Activated CD8-positive, alpha-beta T cell treated with anti-CD3 and anti-CD28 coated beads for 36 hours (primary cell): ENCODE data around the gene PLXNA1. TPM values are rescaled to one million over a fixed set of nuclear protein-coding genes. Genes with fewer than 3 reads are reported as not detected.

Source experiments
- ATAC-seq: fragments of 200-7000 bp; cut with Tn5 transposase; one replicate; pipeline ENCODE4 v1.10.0; 2021; ENCODE audit warnings: mild to moderate bottlenecking, moderate library complexity
- CTCF ChIA-PET: fragments of 350-600 bp; sonication (Branson Sonifier 250); formaldehyde crosslinking; loops from one replicate; lab custom pipeline; 2021; ENCODE audit warnings: antibody characterized with exemption; lab: Charles Lee
- POLR2A ChIA-PET: fragments of 350-600 bp; sonication (Branson Sonifier 250); formaldehyde crosslinking; loops from one replicate; lab custom pipeline; 2021; ENCODE audit warnings: antibody characterized with exemption; lab: Charles Lee
- DNase-seq: peaks from one replicate; pipeline ENCODE4 v3.0.0-alpha.2; 2020
- H3K27ac Mint-ChIP-seq: one replicate; pipeline ENCODE4 v1.8.0; 2021; ENCODE audit warnings: mild to moderate bottlenecking, mixed read lengths
- H3K27me3 Mint-ChIP-seq: one replicate; pipeline ENCODE4 v1.8.0; 2021; ENCODE audit warnings: mixed read lengths
- H3K36me3 Mint-ChIP-seq: one replicate; pipeline ENCODE4 v1.8.0; 2021; ENCODE audit warnings: low read depth, mixed read lengths
- H3K4me1 Mint-ChIP-seq: one replicate; pipeline ENCODE4 v1.8.0; 2021; ENCODE audit warnings: low read depth, mixed read lengths
- H3K4me3 Mint-ChIP-seq: one replicate; pipeline ENCODE4 v1.8.0; 2021; ENCODE audit warnings: mild to moderate bottlenecking, moderate library complexity, mixed read lengths
- H3K9me3 Mint-ChIP-seq: one replicate; pipeline ENCODE4 v1.8.0; 2021; ENCODE audit warnings: mixed read lengths
- intact Hi-C: fragments of 100-400 bp; cut with micrococcal nuclease; formaldehyde crosslinking; loops from one replicate; pipeline ENCODE4 v1.10.0; 2022
- total RNA-seq, 2 experiments: library from RNA; stranded (reverse); gene quantifications; one replicate each; pipeline ENCODE4 v1.2.3, GENCODE V29; 2021
- TF ChIP-seq, protein P1 (sequence below): fragments of 200-600 bp; IDR thresholded peaks from one replicate; pipeline ENCODE4 v1.8.0; 2022; ENCODE audit warnings: antibody characterized with exemption, mild to moderate bottlenecking

PLXNA1 gene
- total RNA-seq, 2 experiments from 2014 or later: 5.1 to 6.6 TPM

DNA sequence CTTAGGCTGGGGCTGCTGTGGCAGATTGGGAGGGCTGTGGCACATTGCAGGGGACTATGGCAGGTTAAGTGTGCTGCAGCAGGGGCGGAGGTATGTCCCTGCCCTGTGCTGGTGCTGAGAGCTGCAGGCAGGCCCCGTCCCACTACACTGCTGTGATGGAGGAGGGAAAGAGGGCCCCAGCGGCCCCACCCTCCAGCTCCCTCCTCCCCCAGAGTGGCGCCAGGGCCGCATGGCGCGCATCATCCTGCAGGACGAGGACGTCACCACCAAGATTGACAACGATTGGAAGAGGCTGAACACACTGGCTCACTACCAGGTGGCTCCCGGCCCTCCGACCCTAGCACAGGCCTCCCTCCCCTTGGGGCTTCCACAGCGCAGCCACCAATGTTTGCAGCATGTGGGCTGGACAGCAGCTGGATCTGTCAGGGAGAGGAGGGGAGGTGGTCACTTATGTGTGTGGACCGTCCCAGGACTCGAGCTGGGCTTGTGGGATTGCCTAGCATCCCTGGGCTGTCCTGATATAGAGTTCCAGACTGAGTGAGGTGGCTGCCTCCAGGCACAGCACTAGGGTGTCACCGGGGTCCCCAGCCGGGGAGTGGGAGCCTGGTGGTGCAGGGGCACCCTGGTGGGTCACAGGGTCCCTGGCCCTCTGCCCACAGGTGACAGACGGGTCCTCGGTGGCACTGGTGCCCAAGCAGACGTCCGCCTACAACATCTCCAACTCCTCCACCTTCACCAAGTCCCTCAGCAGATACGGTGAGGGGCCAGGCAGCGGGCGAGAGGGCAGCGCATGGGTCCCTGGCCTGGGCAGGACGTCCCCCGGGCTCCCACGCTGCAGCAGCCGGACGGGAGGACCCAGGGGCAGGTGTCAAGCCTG is 46.1 kb downstream of the PLXNA1 start:
- DNase-seq: no peak
- Mint-ChIP-seq H3K4me3 (no peak overlapping the region), H3K27me3 (no peaks in the 10 kb centered on the region), H3K36me3 (no peaks in the 10 kb centered on the region), H3K9me3 (no peaks in the 10 kb centered on the region), H3K4me1 (no peaks in the 10 kb centered on the region), H3K27ac (no peak overlapping the region)
- POLR2A ChIA-PET: no interaction called here
- TF ChIP-seq, protein P1, sequence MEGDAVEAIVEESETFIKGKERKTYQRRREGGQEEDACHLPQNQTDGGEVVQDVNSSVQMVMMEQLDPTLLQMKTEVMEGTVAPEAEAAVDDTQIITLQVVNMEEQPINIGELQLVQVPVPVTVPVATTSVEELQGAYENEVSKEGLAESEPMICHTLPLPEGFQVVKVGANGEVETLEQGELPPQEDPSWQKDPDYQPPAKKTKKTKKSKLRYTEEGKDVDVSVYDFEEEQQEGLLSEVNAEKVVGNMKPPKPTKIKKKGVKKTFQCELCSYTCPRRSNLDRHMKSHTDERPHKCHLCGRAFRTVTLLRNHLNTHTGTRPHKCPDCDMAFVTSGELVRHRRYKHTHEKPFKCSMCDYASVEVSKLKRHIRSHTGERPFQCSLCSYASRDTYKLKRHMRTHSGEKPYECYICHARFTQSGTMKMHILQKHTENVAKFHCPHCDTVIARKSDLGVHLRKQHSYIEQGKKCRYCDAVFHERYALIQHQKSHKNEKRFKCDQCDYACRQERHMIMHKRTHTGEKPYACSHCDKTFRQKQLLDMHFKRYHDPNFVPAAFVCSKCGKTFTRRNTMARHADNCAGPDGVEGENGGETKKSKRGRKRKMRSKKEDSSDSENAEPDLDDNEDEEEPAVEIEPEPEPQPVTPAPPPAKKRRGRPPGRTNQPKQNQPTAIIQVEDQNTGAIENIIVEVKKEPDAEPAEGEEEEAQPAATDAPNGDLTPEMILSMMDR: no peak
- intact Hi-C loops: no loop called here
- CTCF ChIA-PET: no interaction called here
- no peak for ATAC-seq

GRCh38 chr3:127029658-127030507 is 47.0 kb downstream of the PLXNA1 start:
- no peaks in the 10 kb centered on the region for H3K36me3 Mint-ChIP-seq
- CTCF ChIA-PET: no interaction called here

DNA sequence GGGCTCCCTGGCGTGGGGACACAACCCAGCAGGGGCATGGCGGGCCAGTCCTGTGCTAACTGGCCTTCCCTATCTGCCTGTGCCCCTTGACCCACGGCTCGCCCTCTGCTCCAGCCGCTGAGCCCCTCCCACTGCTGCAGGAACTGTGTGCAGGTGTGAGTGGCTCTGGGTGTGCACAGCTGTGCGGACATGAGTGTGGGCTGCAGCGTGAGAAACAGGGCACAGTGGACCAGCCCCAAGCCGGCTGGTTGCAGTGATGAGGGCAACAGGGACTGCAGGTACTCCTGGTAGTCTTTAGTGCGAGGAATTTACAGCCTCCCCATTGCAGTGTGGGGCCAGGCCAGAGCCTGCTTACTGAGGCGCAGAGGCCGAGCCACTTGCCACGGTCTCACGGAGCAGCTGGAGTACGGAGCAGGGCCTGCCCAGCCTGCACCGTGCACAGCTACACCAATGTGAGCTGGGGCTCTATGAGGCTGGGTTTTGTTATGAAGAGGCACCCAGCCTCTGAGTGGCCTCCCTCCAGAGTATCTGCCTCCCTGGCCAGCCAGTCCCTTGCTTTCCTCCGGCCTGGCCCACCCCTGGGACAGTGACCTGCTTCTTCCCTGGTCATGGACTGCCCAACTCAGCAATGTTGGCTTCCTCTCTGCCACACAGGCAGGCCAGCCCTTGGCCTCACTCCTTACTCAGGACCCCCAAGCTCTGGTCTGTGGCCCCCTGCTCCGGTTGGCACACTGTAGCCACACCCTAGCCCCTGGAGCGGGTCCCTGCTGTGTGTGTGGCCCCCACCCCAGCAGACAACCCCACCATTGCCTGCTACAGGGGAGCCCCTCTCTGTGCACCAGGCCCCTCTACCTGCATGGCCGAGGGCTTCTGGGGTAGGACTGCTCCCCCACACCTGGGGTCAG is 47.8 kb downstream of the PLXNA1 start:
- H3K27ac Mint-ChIP-seq: no peak overlapping the region
- no peaks in the 10 kb centered on the region for H3K4me1 Mint-ChIP-seq
- ATAC-seq (no peak), DNase-seq (no peak)
- POLR2A ChIA-PET: no interaction called here
- no peaks in the 10 kb centered on the region for H3K9me3 Mint-ChIP-seq
- TF ChIP-seq, protein P1: no peak
- no peaks in the 10 kb centered on the region for H3K36me3 Mint-ChIP-seq
- CTCF ChIA-PET: no interaction called here
- intact Hi-C loops: no loop called here
- H3K27me3 Mint-ChIP-seq: no peaks in the 10 kb centered on the region
- no peak overlapping the region for H3K4me3 Mint-ChIP-seq

More at GRCh38 chr3:127029658-127030507, 47.0 kb downstream of the PLXNA1 start:
- Mint-ChIP-seq H3K27me3 (no peaks in the 10 kb centered on the region), H3K27ac (no peak overlapping the region), H3K4me1 (no peaks in the 10 kb centered on the region), H3K9me3 (no peaks in the 10 kb centered on the region), H3K4me3 (no peak overlapping the region)
- TF ChIP-seq, protein P1: no peak
- DNase-seq (no peak), ATAC-seq (no peak)
- intact Hi-C loops: no loop called here
- POLR2A ChIA-PET: no interaction called here

GRCh38 chr3:127031413-127031810 is 48.5 kb downstream of the PLXNA1 start:
- no peaks in the 10 kb centered on the region for H3K4me1 Mint-ChIP-seq
- no peaks in the 10 kb centered on the region for H3K27me3 Mint-ChIP-seq
- CTCF ChIA-PET: no interaction called here
- intact Hi-C loops: no loop called here
- no peak overlapping the region for H3K4me3 Mint-ChIP-seq
- H3K36me3 Mint-ChIP-seq: no peaks in the 10 kb centered on the region
- DNase-seq (no peak), ATAC-seq (no peak)
- TF ChIP-seq, protein P1: no peak
- POLR2A ChIA-PET: no interaction called here
- H3K27ac Mint-ChIP-seq: no peak overlapping the region
- no peaks in the 10 kb centered on the region for H3K9me3 Mint-ChIP-seq
